GM18873 (cell line): ENCODE data around the gene SCRN2.

Experiments used
- ATAC-seq: cut with Tn5 transposase; IDR thresholded peaks from one replicate; pipeline ENCODE4 v1.9.1; 2021; ENCODE audit warnings: mild to moderate bottlenecking, moderate library complexity, moderate number of reproducible peaks; ENCODE audit not compliant: unreplicated experiment, low FRiP score

Gene SCRN2

DNA sequence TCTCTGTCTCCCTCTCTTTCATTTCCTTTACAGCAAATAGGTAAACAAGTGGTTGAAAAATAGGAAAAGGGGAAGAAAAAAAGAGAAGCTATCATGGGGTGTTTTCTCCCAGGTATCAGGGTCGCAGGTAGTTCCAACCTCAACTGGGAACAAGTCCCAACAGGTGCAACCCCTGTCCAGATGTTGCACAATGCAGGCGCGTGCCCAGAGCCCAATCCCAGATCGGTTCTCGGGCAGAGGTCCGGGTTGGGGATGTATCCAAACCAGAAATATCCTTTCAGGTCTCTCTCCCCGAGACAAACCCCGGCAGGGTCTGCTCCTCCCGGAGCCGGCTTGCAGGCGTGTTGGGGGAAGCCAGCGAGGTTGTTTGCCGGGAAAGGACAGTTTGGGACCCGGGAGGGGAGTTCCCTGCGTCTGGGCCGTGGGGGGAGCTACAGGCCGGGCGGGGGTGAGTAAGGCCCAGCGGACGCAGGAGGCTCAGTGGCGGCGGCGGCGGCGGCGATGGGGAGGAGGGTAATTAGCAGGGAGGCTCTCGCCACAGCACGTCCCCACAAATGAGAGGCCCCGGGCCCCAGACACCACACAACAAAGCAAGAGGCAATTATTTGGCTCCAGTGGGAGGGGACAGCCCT lies 31.1 kb upstream of the SCRN2 start:
- ATAC-seq: no peak

GRCh38 chr17:47871048-47871447 lies 30.0 kb upstream of the SCRN2 start:
- no peak for ATAC-seq

- ATAC-seq: no peak
Observed at GRCh38 chr17:47870056-47870455, 29.0 kb upstream of the SCRN2 start.

DNA sequence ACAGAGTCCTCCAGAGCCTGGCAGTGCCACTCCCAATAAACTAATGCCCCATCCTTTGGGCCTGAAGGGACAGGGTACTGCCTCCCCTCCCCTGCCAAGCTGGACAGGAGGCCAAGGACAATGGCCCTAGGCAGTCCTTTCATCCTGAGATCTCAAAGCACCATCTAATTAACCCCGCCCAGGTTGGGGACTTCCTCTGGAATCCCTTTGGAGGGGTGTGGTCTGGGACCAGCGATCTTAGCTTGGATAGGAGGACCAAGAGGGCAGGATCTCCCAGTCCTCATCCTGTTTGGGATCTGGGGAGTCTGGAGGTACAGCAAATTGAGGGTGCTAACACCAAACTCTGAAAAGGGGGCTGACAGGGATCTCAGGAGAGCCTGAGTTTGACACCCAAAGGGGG lies 28.0 kb upstream of the SCRN2 start:
- no peak for ATAC-seq

GRCh38 chr17:47867813-47868533 lies 26.9 kb upstream of the SCRN2 start:
- no peak for ATAC-seq

- no peak for ATAC-seq
Observed at GRCh38 chr17:47866941-47867340, 25.9 kb upstream of the SCRN2 start.

- no peak for ATAC-seq
Observed at GRCh38 chr17:47864791-47865216, 23.7 kb upstream of the SCRN2 start.

GRCh38 chr17:47862621-47863440 lies 21.8 kb upstream of the SCRN2 start:
- ATAC-seq: no peak

- no peak for ATAC-seq
Observed at GRCh38 chr17:47860386-47860785, 19.3 kb upstream of the SCRN2 start.

- ATAC-seq: no peak
Observed at GRCh38 chr17:47857551-47858455, 16.7 kb upstream of the SCRN2 start.

DNA sequence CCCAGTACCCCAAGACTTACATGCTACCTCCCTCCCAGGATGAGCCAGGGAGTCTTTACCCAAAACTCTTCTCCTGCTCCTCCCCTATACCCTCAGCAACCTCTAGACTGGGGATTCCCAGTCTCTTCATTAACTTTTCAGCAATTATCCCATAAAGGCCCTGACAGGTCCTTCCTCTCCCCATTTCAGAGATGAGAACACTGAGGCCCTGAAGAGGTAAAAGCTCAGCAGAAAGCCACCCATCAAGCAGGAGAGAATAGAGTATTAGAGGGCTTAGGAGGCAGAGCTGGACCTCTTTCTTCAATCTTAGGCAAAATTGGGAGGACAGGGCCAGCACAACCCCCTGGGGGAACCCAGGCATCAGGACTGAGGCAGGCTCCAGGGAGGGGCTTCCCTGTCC lies 15.8 kb upstream of the SCRN2 start:
- ATAC-seq: no peak

DNA sequence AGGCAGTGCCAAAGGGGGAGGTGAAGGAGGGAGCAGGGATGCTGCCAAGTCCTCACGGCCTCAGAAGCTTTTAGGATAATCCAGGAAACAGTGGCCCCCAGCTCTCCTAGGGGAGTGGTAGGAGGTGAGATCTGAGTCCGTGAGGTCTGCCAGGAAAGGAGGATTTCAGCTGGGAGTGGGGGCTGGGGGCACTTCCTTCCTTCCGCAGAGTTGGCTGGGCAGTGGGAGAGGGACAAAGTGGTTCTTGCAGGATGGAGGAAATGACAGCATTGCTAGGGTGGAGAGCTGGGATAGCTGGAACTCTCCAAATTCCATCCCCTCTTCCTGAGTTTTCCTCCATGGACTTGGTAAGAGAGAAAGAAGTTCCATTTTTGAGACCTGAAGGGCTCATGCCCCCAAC lies 14.7 kb upstream of the SCRN2 start:
- ATAC-seq: no peak

DNA sequence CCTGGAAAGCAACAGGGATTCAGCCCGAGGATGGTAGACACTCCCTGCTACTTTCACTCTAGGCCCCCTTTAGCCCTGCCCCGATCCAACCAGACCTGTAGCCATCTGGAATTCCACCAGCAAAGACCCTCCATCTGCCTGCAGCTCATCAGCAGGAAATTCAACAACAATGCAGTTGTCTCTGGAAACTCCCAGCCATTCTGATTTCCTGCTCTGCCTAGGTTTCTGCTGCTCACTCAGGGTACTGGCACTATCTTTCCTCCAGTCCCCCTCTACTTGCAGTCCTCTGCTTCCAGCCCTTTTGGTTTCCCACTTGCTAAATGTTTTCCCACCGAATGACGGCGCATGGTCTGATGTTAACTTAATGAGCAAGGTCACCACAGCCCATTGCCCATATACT lies 12.5 kb upstream of the SCRN2 start:
- no peak for ATAC-seq

- ATAC-seq: no peak
Observed at GRCh38 chr17:47852113-47852949, 11.3 kb upstream of the SCRN2 start.

DNA sequence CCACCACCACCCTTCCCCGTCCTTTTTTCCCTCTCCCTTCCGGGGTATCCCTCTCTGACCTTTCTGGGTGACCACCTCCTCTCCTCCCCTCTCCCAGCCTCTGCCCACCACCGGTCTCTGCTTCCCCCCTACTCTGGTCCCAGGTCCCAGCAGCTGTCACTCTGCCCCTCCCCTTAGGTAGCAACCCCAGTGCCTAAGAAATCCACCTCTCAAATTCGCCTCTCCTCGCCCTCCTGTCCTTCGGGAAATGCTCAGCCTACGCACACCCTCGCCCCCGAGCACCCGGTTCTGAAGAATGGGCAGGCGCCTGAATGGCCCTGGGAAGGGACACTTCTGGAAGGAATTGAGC lies 10.7 kb upstream of the SCRN2 start:
- no peak for ATAC-seq

- no peak for ATAC-seq
Observed at GRCh38 chr17:47850692-47851573, 9.9 kb upstream of the SCRN2 start, which contains the start of gene SP6. Gene SP6 (minus strand): TSS chr17:47851163. CDS start chr17:47848429, 2,734 bp downstream.

GRCh38 chr17:47850373-47850691 lies 9.3 kb upstream of the SCRN2 start:
- ATAC-seq: no peak

DNA sequence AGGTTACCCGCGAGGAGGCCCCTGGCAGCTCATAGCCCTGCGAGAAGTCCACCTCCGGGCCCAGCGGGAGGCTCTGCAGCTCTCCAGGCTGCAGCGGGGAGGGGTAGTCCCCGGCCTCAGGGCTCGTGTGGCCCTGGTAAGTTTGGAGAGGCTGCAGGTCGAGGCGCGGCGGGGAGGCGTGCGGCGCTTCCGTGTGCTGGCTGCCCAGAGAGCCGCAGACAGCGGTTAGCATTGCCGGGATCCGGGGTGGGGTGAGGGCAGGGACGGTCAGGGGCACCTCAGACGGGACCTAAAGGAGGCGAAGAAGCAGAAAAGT lies 7.1 kb upstream of the SCRN2 start:
- no peak for ATAC-seq
